Measurements from ENCODE around the gene VASH1.

Gene VASH1

DNA sequence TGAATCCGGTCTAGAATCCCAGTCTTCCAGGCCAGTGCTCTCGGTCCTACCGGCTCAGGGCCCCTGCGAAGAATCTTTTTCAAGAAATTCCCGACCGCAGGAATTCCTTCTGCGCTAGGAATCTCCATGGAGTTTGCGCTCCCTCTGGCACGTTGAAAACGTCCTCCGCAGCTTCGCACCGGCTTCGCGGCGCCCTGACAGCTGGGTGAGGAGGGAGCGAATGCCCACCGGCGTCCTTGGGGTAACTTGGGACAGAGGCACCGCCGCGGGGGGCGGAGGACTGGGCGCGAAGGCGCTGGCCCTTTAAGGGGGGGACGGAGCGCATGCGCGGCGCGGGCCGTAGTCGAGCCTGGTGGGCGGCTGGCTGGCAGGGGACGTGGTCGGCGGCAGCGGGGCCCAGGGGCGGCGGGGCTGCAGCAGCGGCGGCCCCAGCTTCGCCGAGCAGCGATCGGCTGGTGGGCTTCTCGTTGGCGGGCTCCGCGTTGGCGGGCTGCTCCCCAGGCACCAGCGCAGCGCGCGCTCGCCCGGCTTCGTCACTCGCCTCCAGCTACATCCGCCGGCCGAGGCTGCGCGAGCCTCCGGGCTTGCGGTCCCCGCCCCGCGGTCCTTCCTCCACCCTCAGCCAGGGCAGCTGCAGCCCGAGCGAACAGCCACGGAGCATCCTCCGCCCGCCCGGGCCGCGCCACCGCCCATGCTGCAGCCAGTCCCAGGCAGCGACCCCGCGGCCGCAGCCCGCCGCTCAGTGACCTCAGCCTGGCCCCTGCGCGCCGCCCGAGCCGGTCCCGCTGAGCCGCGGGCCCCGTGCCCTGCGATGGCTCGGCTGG, at the start of gene VASH1:
Gene VASH1 (plus strand): TSS at position 333 of the 824 bp plus-strand sequence. CDS start 1,354 bp downstream, outside the sequence.
- Histone ChIP-seq H3K4me1 (ENCODE audit: control insufficient read depth, insufficient read depth, low read length) (no peaks in the 10 kb centered on the region; the same call in 1 of the 2 replicates), H3K36me3 (ENCODE audit: control insufficient read depth, insufficient read depth, low read length) (no peaks in the 10 kb centered on the region), H3K4me3 (ENCODE audit: low read depth, low read length) (peak within 1 kb of the TSS; percentile 72), H3K27me3 (ENCODE audit: control insufficient read depth, insufficient read depth, low read length) (peaks cover 68% of the 10 kb centered on the region), H3K9me3 (ENCODE audit: control insufficient read depth, insufficient read depth, low read length) (no peaks in the 10 kb centered on the region), H3K27ac (ENCODE audit: low read depth, low read length) (no peak within 1 kb of the TSS), H3K9ac (ENCODE audit: low read depth, low read length) (peak within 1 kb of the TSS; percentile 40; the same call in 1 of the 2 replicates)

GRCh38 chr14:76713121-76713520, 48.1 kb upstream of the VASH1 start:
- no peaks in the 10 kb centered on the region for H3K4me1 ChIP-seq (ENCODE audit: control insufficient read depth, insufficient read depth, low read length)
- H3K27me3 ChIP-seq (ENCODE audit: control insufficient read depth, insufficient read depth, low read length), result no peaks in the 10 kb centered on the region
- no peak overlapping the region for H3K4me3 ChIP-seq (ENCODE audit: low read depth, low read length)
- no peak overlapping the region for H3K9ac ChIP-seq (ENCODE audit: low read depth, low read length)
- no peak overlapping the region for H3K27ac ChIP-seq (ENCODE audit: low read depth, low read length)
- no peaks in the 10 kb centered on the region for H3K9me3 ChIP-seq (ENCODE audit: control insufficient read depth, insufficient read depth, low read length)
- no peaks in the 10 kb centered on the region for H3K36me3 ChIP-seq (ENCODE audit: control insufficient read depth, insufficient read depth, low read length)

GRCh38 chr14:76714470-76714869, 46.8 kb upstream of the VASH1 start:
- Histone ChIP-seq H3K4me1 (ENCODE audit: control insufficient read depth, insufficient read depth, low read length) (no peaks in the 10 kb centered on the region), H3K27me3 (ENCODE audit: control insufficient read depth, insufficient read depth, low read length) (no peaks in the 10 kb centered on the region), H3K36me3 (ENCODE audit: control insufficient read depth, insufficient read depth, low read length) (no peaks in the 10 kb centered on the region), H3K9me3 (ENCODE audit: control insufficient read depth, insufficient read depth, low read length) (no peaks in the 10 kb centered on the region), H3K4me3 (ENCODE audit: low read depth, low read length) (no peak overlapping the region), H3K9ac (ENCODE audit: low read depth, low read length) (no peak overlapping the region), H3K27ac (ENCODE audit: low read depth, low read length) (no peak overlapping the region)

GRCh38 chr14:76715101-76715500, 46.2 kb upstream of the VASH1 start:
- Histone ChIP-seq H3K4me1 (ENCODE audit: control insufficient read depth, insufficient read depth, low read length) (peaks cover 3% of the 10 kb centered on the region; the same call in 1 of the 2 replicates), H3K4me3 (ENCODE audit: low read depth, low read length) (no peak overlapping the region), H3K27me3 (ENCODE audit: control insufficient read depth, insufficient read depth, low read length) (no peaks in the 10 kb centered on the region), H3K9ac (ENCODE audit: low read depth, low read length) (no peak overlapping the region), H3K9me3 (ENCODE audit: control insufficient read depth, insufficient read depth, low read length) (no peaks in the 10 kb centered on the region), H3K27ac (ENCODE audit: low read depth, low read length) (no peak overlapping the region), H3K36me3 (ENCODE audit: control insufficient read depth, insufficient read depth, low read length) (no peaks in the 10 kb centered on the region)

DNA sequence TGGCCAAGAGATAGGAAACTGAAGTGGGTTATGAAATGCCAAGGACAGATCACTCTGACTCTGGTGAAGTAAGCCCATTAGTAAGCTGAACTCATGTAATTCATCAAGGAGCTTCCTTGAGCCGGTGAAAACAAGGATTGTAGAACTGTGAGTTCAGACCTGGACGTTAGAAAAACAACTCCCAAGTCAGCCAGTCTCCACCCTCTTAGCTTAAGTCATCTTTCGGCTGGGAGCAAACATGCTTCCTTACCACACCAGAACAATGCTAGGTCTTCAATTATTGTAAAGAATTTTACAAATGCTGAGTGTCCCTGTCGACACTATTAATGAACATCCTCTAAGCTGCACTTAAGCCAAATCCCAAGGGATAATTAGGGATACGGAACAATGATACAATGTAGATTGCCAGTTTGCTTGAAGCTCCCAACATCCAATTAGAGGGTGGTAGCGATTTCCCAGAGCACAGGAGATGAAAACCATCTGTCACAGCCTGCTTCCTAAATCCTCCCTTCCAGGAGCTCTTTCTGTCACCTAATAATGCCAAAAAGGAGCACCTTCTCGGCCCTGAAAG, 45.7 kb upstream of the VASH1 start:
- H3K27me3 ChIP-seq (ENCODE audit: control insufficient read depth, insufficient read depth, low read length), result no peaks in the 10 kb centered on the region
- H3K27ac ChIP-seq (ENCODE audit: low read depth, low read length), result no peak overlapping the region
- H3K4me3 ChIP-seq (ENCODE audit: low read depth, low read length), result no peak overlapping the region
- H3K9ac ChIP-seq (ENCODE audit: low read depth, low read length), result no peak overlapping the region
- no peaks in the 10 kb centered on the region for H3K36me3 ChIP-seq (ENCODE audit: control insufficient read depth, insufficient read depth, low read length)
- no peaks in the 10 kb centered on the region for H3K9me3 ChIP-seq (ENCODE audit: control insufficient read depth, insufficient read depth, low read length)
- peaks cover 7% of the 10 kb centered on the region; the same call in 1 of the 2 replicates for H3K4me1 ChIP-seq (ENCODE audit: control insufficient read depth, insufficient read depth, low read length)

DNA sequence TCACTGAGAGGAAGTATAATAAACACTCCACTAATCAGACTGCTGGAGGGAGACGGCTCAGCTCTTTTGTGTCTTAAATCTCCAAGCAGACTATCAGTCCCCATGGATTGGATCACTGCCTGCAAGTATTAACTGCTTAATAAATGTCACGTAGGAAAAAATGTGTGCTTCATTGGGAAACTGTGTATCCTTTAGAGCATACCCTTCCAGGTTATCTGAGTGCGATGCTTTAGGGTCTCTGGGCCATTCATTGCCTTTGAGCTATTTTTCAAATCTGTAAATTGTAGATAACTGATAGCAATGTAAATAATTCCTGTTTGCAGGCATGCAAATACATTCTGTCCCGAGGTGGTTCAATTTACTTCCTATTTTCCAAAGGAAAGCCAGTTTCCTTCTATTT, 45.0 kb upstream of the VASH1 start:
- Histone ChIP-seq H3K4me1 (ENCODE audit: control insufficient read depth, insufficient read depth, low read length) (peaks cover 9% of the 10 kb centered on the region; the same call in 1 of the 2 replicates), H3K27ac (ENCODE audit: low read depth, low read length) (no peak overlapping the region), H3K36me3 (ENCODE audit: control insufficient read depth, insufficient read depth, low read length) (no peaks in the 10 kb centered on the region), H3K27me3 (ENCODE audit: control insufficient read depth, insufficient read depth, low read length) (no peaks in the 10 kb centered on the region), H3K4me3 (ENCODE audit: low read depth, low read length) (no peak overlapping the region), H3K9ac (ENCODE audit: low read depth, low read length) (no peak overlapping the region), H3K9me3 (ENCODE audit: control insufficient read depth, insufficient read depth, low read length) (no peaks in the 10 kb centered on the region)

DNA sequence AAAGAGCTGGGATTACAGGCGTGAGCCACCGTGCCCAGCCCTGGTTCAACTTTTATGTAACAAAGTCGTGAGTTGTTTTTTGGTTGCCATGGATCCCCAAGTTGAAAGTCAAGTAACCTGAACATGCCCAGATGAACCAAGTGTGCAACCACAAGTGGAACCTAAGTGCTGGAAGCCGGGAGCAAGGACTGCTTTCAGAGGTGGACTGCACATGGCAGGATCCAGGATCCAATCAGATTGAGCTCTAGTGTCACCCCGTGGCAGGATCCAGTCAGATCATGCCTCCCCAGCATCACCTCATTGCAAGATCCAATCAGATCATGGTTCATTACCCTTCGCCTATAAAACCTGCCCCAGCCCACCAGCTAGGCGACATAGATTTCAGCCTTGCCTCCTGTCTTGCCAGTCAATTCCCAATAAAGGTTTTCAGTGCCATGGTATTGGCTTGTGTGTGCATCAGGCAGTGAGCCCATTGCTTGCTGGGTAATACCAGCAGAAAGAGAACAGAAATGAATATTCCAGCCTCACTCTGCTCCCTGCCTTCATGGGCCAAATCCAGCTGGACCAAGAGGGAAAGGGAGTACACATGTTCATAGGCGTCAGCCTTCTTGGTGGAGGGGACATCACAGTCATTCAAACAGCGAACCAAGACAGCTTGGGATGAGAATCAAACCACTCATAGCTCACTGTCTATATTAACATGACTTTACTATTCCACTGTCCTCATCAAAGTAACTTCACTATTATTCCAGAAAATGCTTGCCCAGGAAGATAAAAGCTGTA, 43.6 kb upstream of the VASH1 start:
- Histone ChIP-seq H3K9me3 (ENCODE audit: control insufficient read depth, insufficient read depth, low read length) (no peaks in the 10 kb centered on the region), H3K27me3 (ENCODE audit: control insufficient read depth, insufficient read depth, low read length) (no peaks in the 10 kb centered on the region), H3K4me3 (ENCODE audit: low read depth, low read length) (no peak overlapping the region), H3K36me3 (ENCODE audit: control insufficient read depth, insufficient read depth, low read length) (no peaks in the 10 kb centered on the region), H3K27ac (ENCODE audit: low read depth, low read length) (no peak overlapping the region), H3K4me1 (ENCODE audit: control insufficient read depth, insufficient read depth, low read length) (peaks cover 9% of the 10 kb centered on the region; the same call in 1 of the 2 replicates), H3K9ac (ENCODE audit: low read depth, low read length) (no peak overlapping the region)

GRCh38 chr14:76718306-76719040, 42.8 kb upstream of the VASH1 start:
- Histone ChIP-seq H3K27me3 (ENCODE audit: control insufficient read depth, insufficient read depth, low read length) (no peaks in the 10 kb centered on the region), H3K4me3 (ENCODE audit: low read depth, low read length) (no peak overlapping the region), H3K9ac (ENCODE audit: low read depth, low read length) (no peak overlapping the region), H3K36me3 (ENCODE audit: control insufficient read depth, insufficient read depth, low read length) (no peaks in the 10 kb centered on the region), H3K27ac (ENCODE audit: low read depth, low read length) (no peak overlapping the region), H3K4me1 (ENCODE audit: control insufficient read depth, insufficient read depth, low read length) (peaks cover 9% of the 10 kb centered on the region; the same call in 1 of the 2 replicates), H3K9me3 (ENCODE audit: control insufficient read depth, insufficient read depth, low read length) (no peaks in the 10 kb centered on the region)

DNA sequence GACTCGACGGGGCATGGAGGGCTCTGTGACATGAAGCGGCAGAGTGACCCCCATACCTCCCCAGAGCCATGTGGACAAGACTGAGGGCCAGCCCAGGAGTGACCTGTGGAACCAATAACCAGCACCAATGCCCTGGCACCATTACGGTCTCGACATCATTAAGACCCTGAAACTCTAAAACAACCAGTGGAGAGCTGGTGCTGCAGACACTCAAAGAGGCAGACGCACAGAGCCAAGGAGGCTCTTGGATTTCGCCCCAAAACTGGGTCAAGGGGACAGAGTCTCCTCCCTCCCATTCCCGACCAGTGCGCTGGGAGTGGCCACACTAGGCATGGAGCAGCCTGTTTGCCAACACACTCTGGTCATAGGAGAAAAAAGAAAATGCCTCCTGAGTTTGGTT, 41.6 kb upstream of the VASH1 start:
- no peak overlapping the region for H3K4me3 ChIP-seq (ENCODE audit: low read depth, low read length)
- peaks cover 9% of the 10 kb centered on the region; the same call in 1 of the 2 replicates for H3K4me1 ChIP-seq (ENCODE audit: control insufficient read depth, insufficient read depth, low read length)
- no peaks in the 10 kb centered on the region for H3K27me3 ChIP-seq (ENCODE audit: control insufficient read depth, insufficient read depth, low read length)
- H3K9ac ChIP-seq (ENCODE audit: low read depth, low read length), result no peak overlapping the region
- no peak overlapping the region for H3K27ac ChIP-seq (ENCODE audit: low read depth, low read length)
- no peaks in the 10 kb centered on the region for H3K36me3 ChIP-seq (ENCODE audit: control insufficient read depth, insufficient read depth, low read length)
- no peaks in the 10 kb centered on the region for H3K9me3 ChIP-seq (ENCODE audit: control insufficient read depth, insufficient read depth, low read length)

- Histone ChIP-seq H3K4me3 (ENCODE audit: low read depth, low read length) (no peak overlapping the region), H3K9me3 (ENCODE audit: control insufficient read depth, insufficient read depth, low read length) (no peaks in the 10 kb centered on the region), H3K36me3 (ENCODE audit: control insufficient read depth, insufficient read depth, low read length) (no peaks in the 10 kb centered on the region), H3K9ac (ENCODE audit: low read depth, low read length) (no peak overlapping the region), H3K27me3 (ENCODE audit: control insufficient read depth, insufficient read depth, low read length) (no peaks in the 10 kb centered on the region), H3K4me1 (ENCODE audit: control insufficient read depth, insufficient read depth, low read length) (peaks cover 9% of the 10 kb centered on the region; the same call in 1 of the 2 replicates), H3K27ac (ENCODE audit: low read depth, low read length) (no peak overlapping the region)
Measured at GRCh38 chr14:76720382-76720813, 40.9 kb upstream of the VASH1 start.
